Effector memory CD4-positive, alpha-beta T cell (primary cell): ENCODE results near the gene ATP13A1.
"Not testable (repeated sequence)": the region's sequence is repeated elsewhere in the genome, so short reads cannot be mapped to it uniquely, and the experiment has no call there.

Source experiments
- DNase-seq, 3 donors: peaks; one replicate each; pipeline ENCODE4 v3.0.0-alpha.2; 2020
- H3K27ac ChIP-seq: 2 replicates; pipeline ENCODE4 v1.7.0; 2013; ENCODE audit warnings: mild to moderate bottlenecking, low read length, moderate library complexity; ENCODE audit not compliant: insufficient read depth, poor library complexity, severe bottlenecking
- H3K27me3 ChIP-seq: replicated peaks from 2 replicates; pipeline ENCODE4 v1.7.0; 2013; ENCODE audit warnings: mild to moderate bottlenecking, low read length; ENCODE audit not compliant: insufficient read depth, control insufficient read depth, poor library complexity, severe bottlenecking
- H3K36me3 ChIP-seq: 2 replicates; pipeline ENCODE4 v1.7.0; 2013; ENCODE audit warnings: mild to moderate bottlenecking, low read length, moderate library complexity; ENCODE audit not compliant: control insufficient read depth, insufficient read depth
- H3K4me1 ChIP-seq: 2 replicates; pipeline ENCODE4 v1.7.0; 2013; ENCODE audit warnings: low read length, mild to moderate bottlenecking; ENCODE audit not compliant: control insufficient read depth, insufficient read depth, poor library complexity, severe bottlenecking
- H3K4me3 ChIP-seq: 2 replicates; pipeline ENCODE4 v1.7.0; 2013; ENCODE audit warnings: low read length, low read depth, mild to moderate bottlenecking; ENCODE audit not compliant: insufficient read depth, poor library complexity, severe bottlenecking
- H3K9me3 ChIP-seq: 2 replicates; pipeline ENCODE4 v1.7.0; 2013; ENCODE audit warnings: mild to moderate bottlenecking, low read length, moderate library complexity; ENCODE audit not compliant: control insufficient read depth
- total RNA-seq, 3 donors: gene quantifications; one replicate each; lab custom pipeline; 2026; lab: John Stamatoyannopoulos, UW

Gene ATP13A1
- total RNA-seq = 62.2 to 92.7 (median 65.0) reads per million in 3 donors

DNA sequence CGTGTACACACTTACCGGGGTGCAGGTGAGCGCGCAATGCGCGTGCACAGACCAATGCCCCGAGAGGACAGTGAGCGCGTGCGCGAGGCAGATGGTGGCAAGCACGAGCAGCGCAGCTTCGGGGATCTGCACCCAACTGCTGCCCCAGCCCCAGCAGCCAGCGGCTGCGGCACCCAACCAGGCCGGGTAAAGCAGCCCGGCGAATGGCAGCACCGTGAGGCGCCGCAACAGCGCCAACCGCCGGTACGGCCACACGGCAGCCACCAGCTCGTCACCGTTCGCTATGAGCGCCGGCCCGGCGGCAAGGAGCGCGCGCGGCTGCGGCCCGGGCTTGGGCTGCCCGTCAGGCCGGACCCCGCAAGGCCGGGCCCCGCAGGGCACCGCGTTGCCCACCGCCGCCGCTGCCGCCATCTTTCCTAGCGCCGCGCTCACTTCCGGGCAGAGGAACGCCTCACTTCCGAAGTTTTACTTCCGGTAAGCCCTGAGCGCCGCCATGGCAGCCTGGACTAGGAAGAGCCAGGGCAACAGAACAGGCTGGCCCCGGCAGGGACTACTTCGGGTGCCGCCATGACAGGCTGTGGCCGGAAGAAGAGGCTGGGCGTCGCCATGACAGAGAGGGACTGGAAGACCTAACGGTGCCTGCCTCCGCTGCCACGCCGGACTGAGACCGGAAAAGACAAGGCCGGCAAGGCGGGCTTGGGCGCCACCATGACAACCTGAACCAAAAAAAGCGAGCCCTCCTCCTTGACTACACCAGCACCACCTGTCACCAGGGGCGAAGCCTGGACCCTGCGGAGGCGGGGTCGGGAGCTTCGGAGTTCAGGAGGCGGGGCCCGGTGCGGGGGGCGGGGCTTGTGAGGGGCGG is at the start of gene ATP13A1:
Gene ATP13A1 (minus strand): TSS at position 421 of the 865 bp plus-strand sequence. CDS start 10 bp downstream, at position 411.
- peak within 1 kb of the TSS; percentile 58 for H3K4me3 ChIP-seq
- peak within 1 kb of the TSS; percentile 92 for H3K27ac ChIP-seq
- no peaks in the 10 kb centered on the region for H3K9me3 ChIP-seq
- peak; percentile 94 to 95 (median 94) for DNase-seq
- H3K4me1 ChIP-seq = peaks cover 23% of the 10 kb centered on the region
- no peaks in the 10 kb centered on the region for H3K27me3 ChIP-seq
- H3K36me3 ChIP-seq = peaks cover 14% of the 10 kb centered on the region

- Histone ChIP-seq H3K9me3 (peaks cover 86% of the 10 kb centered on the region), H3K27ac (no peak overlapping the region), H3K27me3 (no peaks in the 10 kb centered on the region), H3K4me3 (no peak overlapping the region), H3K36me3 (peaks cover 53% of the 10 kb centered on the region), H3K4me1 (no peaks in the 10 kb centered on the region)
- DNase-seq = no peak
Measured at GRCh38 chr19:19711934-19712828, 48.7 kb upstream of the ATP13A1 start.

DNA sequence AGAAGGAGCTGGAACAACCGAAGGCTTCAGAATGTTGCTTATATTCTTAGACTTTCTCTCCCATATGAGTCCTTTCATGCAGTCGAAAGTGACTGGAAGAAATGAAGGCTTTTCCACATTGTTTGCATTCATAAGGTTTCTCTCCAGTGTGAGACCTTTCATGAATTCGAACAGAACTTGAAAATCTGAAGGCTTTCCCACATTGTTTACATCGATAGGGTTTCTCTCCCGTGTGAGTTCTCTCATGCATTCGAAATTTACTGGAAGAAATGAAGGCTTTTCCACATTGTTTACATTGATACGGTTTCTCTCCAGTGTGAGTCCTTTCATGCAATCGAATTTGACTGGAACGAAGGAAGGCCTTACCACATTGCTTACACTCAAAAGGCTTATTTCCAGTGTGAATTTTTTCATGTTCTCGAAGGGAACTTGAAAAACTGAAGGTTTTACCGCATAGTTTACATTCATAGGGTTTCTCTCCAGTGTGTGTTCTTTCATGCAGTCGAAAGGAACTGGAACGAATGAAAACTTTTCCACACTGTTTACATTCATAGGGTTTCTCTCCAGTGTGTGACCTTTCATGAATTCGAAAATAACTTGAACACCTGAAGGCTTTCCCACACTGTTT is 47.9 kb upstream of the ATP13A1 start:
- Histone ChIP-seq H3K4me3 (no peak overlapping the region), H3K4me1 (no peaks in the 10 kb centered on the region), H3K27me3 (no peaks in the 10 kb centered on the region), H3K27ac (no peak overlapping the region), H3K36me3 (peaks cover 46% of the 10 kb centered on the region), H3K9me3 (peaks cover 86% of the 10 kb centered on the region)
- no peak for DNase-seq

- peaks cover 42% of the 10 kb centered on the region for H3K36me3 ChIP-seq
- no peak overlapping the region for H3K27ac ChIP-seq
- no peaks in the 10 kb centered on the region for H3K27me3 ChIP-seq
- no peak for DNase-seq
- peaks cover 84% of the 10 kb centered on the region for H3K9me3 ChIP-seq
- no peak overlapping the region for H3K4me3 ChIP-seq
- no peaks in the 10 kb centered on the region for H3K4me1 ChIP-seq
Measured at GRCh38 chr19:19710506-19710905, 47.0 kb upstream of the ATP13A1 start.

DNA sequence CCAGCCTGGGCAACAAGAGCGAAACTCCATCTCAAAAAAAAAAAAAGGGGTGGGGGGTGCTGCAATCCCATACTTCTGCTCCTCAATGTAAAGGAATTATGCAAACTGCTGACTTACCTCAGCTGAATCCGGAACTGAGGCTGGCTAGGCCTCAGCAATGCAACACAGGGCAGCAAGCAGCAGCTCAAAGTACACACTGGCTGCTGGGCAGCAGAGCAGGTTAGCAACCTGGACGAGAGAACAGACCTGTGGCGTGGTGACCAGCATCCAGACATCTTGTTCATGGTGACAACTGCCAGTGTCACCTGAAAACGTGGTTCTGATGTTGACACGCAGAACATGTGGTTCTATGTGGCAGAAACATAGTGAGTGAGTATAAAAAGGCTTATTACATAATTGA is 41.4 kb upstream of the ATP13A1 start:
- Histone ChIP-seq H3K4me1 (no peaks in the 10 kb centered on the region), H3K36me3 (no peaks in the 10 kb centered on the region), H3K27me3 (no peaks in the 10 kb centered on the region), H3K27ac (no peak overlapping the region), H3K4me3 (no peak overlapping the region), H3K9me3 (peaks cover 34% of the 10 kb centered on the region)
- no peak for DNase-seq

GRCh38 chr19:19700493-19700892 is 37.0 kb upstream of the ATP13A1 start:
- not testable (repeated sequence) for H3K4me3 ChIP-seq, H3K27me3 ChIP-seq, DNase-seq, H3K9me3 ChIP-seq, H3K4me1 ChIP-seq, H3K27ac ChIP-seq, H3K36me3 ChIP-seq

- H3K27me3 ChIP-seq = no peaks in the 10 kb centered on the region
- H3K4me3 ChIP-seq = no peak overlapping the region
- no peaks in the 10 kb centered on the region for H3K9me3 ChIP-seq
- H3K4me1 ChIP-seq = no peaks in the 10 kb centered on the region
- DNase-seq = no peak
- H3K27ac ChIP-seq = no peak overlapping the region
- no peaks in the 10 kb centered on the region for H3K36me3 ChIP-seq
Measured at GRCh38 chr19:19697589-19697988, 34.1 kb upstream of the ATP13A1 start.

GRCh38 chr19:19696386-19696785 is 32.9 kb upstream of the ATP13A1 start:
- no peaks in the 10 kb centered on the region for H3K27me3 ChIP-seq
- no peak overlapping the region for H3K4me3 ChIP-seq
- no peaks in the 10 kb centered on the region for H3K4me1 ChIP-seq
- no peak overlapping the region for H3K27ac ChIP-seq
- no peak for DNase-seq
- no peaks in the 10 kb centered on the region for H3K36me3 ChIP-seq
- no peaks in the 10 kb centered on the region for H3K9me3 ChIP-seq

GRCh38 chr19:19691683-19692082 is 28.2 kb upstream of the ATP13A1 start:
- Histone ChIP-seq H3K27me3 (no peaks in the 10 kb centered on the region), H3K4me1 (no peaks in the 10 kb centered on the region), H3K27ac (no peak overlapping the region), H3K36me3 (no peaks in the 10 kb centered on the region), H3K4me3 (no peak overlapping the region), H3K9me3 (no peaks in the 10 kb centered on the region)
- DNase-seq = no peak
